Right renal pelvis (tissue), 4 donors: ENCODE results near the gene CTSE. TPM values are rescaled to one million over a fixed set of nuclear protein-coding genes. Genes with fewer than 3 reads are reported as not detected.

ENCODE experiments used
- DNase-seq, 4 donors: peaks; one replicate each; pipeline ENCODE4 v3.0.0-alpha.2; 2013; ENCODE audit warnings: low read depth in 4 of 4, low spot score in 3 of 4, missing footprints in 1 of 4
- polyA plus RNA-seq, 4 donors: library from polyadenylated mRNA; unstranded; fragments of 120-200 nt; gene quantifications; one replicate each; pipeline ENCODE4 v1.2.1, GENCODE V29; 2013; ENCODE audit not compliant: insufficient read length in 4 of 4

Gene CTSE
- polyA plus RNA-seq, 4 donors, result 0.18 to 0.26 (median 0.21) TPM

DNA sequence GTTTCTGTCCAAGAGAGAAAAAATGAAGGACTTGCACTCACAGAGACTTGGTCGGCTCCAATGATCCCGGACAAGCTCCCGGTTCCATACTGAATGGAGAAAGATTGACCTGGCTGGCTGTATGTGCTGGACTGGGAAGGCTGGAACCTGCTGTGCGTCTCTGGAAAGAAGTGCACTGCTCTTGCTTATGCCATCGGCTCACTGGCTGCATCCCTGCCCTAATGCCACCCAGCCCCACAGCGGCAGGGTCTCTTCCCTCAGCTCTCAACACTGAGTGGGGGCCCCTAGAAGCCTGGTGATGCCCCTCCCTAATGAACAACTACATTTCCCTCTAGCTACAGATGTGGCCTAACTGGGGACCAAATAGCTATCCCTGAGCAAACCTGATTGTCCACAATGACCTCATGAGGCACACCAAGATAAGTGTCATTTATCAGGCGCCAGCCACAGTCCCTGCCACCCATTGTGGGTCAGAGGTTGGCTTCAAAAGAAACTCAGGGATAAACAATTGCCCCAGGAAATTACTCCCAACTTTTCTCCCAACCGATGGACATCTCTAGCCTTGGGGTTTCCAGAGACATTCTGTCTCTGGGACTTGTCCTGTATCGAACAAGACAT lies 2.6 kb downstream of the CTSE start:
- DNase-seq, result no peak

DNA sequence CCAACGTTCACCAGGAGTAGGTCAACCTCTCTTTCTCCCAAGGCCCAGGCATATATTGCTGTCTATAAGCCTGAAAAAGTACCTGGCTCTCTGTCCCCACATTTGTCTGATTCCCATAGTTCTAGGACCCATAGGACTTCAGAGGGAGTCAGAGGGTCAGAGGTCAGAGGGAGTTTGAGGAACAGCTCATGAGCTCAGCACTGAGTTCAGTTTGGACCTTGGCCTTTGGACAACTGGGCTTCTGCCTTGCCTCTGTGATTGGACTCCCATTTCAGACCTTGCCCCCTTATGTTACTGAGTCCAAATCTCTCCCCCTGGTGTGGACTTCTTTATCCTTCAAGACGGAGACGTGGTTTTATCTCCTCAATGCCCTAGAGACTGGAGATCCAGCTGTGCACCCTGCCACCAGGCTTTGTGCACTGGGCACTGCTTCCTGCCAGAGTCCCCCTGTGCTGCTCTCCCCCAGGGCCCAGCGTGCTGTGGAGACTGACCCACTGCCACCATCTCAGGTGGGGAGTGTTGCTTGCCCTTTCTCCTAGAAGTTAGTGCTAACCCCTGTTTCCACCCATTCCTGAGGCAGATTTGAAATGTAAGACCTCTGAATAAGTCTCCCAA lies 3.2 kb downstream of the CTSE start:
- DNase-seq, result no peak

DNA sequence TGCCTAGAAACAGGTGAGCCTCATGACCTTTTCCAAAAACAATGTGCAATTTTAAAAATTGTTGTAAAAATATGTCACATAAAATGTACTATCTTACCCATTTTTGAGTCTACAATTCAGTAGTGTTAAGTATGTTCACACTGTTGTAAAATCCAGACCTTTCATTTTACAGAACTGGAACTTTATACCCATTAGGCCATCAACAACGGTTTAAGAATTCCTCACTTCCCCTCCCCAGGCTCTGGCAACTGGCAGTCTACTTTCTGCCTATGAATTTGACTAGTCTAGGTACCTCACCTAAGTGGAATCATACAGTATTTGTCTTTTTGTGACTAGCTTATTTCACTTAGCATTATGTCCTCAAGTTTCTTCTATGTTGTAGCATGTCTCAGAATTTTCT lies 8.6 kb downstream of the CTSE start:
- no peak for DNase-seq

DNA sequence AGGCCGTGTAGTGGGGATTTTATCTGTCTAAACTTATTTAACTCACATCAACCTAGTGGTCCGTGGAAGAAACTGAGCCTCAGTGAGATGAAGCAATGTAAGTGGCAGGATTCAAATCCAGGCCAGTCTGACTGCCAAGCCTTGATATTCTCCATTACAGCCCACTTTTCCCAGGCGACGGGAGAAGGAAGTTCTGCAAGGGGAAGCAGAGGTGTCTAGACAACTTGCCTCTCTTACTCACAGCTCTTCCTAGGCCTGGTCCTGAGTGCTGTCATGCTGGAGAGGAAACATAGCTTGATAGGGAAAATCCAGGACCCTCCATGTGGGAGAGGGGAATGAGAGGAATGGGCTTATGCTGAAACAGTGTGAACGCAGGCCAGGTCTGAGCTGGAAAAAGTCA lies 9.1 kb downstream of the CTSE start:
- DNase-seq, result no peak

DNA sequence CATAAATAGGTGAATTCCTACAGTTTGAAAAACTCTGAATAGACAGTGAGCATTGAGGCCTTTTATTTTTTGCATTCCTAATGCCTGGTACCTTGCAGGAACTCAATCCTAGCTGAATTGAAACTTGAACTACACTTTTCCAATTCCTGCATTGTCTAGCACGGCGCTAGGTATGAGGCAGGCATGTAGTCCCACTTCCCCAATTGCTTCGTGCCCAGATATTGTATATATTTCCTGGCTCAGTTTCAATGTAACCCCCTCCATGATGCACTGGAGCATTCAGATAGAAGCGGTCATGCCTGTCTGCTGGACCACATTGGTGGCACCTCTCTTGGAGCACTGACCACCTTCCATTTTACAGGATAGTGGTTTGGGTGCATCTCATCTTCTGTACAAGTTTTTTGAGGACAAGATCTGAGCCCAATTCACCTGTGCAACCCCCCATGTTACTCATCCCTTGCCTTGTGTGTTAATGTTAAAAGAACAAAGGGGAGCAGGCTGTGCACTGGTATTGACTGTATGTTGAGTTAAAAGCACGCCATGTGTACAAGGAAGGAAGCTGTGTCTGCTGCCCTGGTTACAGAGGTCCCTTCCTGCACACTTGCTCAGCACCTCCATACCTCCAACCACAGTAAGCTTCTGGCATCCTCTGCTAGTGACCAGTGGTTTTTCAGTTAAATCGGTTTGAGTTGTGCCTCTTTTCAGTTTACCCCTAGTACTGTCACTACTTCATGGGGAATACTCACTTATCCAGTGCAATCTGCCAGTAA lies 10.5 kb downstream of the CTSE start:
- no peak for DNase-seq

DNA sequence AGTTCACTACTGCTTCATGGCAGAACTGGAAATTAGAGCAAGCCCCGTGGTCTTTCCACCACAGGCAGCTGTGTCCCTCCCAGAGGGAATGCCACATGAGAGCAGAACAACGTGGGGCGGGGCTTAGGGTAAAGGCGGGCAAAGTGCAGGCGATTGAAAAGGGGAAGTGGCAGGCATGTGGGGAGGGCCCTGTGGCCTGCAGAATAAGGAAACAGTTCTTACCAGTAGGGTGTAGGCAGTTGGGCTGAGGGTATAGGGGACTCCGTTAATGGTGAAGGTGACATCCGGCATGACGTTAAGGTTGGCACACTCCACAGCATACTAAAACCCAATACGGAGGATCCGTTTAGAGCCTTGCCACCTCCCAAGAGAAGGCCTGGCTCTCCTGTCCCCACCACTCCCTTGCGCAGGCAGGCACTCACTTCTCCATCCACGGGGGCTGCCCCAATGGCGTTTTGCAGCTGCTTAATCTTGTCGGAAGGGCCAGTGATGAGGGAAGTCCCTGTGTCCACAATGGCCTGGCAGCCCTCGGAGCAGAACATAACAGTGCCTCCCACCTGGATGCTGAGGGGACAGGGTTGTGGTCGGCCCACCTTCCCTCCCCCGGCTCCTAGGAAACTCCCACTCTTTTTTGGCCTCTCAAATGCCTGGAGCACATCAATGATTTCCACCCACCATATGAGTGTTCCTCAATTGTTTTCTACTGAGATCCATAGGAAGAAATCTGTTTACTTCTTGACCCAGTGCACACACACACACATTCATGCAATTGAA lies 11.4 kb downstream of the CTSE start:
- no peak for DNase-seq

DNA sequence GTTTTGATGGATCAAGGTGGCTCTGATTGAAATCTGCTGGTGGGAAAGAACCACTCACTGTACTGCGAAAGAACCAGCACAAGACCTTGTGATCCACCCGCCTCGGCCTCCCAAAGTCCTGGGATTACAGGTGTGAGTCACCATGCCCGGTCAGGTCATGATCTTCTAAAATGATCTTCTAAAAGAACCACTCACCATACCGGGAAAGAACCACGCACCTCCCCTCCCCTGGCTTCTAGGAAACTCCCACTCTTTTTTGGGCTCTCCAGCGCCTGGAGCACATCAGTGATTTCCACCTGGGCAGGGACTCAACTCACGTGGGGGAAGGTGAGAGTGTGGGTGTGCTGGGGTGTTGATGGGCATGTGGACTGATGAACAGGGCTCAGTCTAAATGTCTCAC lies 12.6 kb downstream of the CTSE start:
- no peak for DNase-seq

DNA sequence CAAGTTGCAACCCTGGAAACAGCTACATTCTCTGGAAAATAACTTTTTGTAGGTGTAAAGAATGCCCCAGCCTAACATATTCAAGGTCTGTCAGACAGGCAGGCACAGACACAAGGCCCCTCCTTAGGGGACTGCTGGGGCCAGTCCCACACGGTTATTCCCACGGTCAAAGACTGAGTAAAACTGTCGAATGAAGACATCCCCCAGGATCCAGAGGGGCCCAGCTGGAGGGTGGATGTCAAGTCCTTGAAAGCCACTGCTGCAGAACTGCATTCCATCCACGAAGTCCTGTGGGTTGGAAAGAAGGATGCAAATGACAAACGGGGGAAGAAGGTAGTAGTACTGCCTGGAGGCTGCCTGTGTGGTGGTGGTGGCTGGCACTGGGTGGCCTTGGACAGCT lies 13.6 kb downstream of the CTSE start:
- DNase-seq, result no peak

DNA sequence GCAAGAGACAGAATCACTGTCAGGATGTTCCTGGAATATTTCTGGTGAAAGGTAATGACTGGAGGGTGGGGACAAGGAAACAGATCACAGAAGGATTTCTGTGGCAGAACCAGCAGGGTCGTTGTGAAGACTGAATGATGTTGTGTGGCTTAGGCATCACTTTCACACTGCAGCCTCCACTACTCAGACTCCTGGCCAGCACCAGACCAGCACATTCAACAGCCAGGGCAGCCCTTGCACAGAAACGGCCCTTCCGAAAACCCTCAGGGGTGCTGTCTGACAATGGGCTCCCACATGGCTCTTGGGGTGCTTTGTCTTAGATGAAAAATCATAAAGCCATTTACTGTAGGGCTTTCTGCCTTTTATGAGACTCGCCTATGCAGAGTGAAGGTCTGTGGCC lies 16.7 kb downstream of the CTSE start:
- DNase-seq, result no peak

DNA sequence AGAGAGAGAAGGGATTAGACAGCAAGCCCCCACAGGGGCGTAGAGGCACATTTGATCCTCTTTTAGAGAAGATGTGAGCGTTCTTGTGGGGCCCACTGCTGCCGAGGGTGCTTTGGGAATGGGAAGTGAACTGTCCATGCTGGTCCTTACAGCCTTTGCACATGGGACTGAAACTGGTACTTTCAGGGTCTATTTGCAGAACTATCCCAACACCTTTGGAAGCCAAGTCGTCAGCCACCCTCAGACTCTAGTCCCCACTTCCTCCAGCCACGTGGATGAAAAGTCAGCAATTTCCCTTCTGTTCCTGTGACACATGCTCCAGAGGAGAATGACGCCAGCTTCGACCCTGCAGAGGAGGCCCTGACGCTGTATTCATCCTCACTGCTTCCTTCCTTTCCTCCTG lies 17.9 kb downstream of the CTSE start:
- DNase-seq, result no peak

DNA sequence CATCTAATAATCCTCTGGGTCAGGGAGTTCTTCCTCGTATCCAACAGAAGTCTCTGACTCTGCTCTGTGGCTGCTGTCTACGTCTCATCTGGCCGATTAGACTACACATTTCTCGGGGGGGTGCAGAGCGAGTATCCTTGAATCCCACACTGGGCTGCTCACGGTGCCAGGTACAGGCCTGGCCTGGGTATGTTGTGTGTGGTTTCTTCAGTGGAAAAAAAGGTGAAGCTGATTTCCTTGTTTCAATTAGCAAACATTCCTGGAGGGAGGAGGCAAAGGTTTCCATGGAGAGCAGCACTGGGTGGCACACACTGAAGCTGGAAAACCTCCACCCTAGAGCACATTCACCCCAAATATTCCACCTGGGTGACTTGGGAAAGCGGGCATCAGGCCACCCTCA lies 18.5 kb downstream of the CTSE start:
- no peak for DNase-seq

DNA sequence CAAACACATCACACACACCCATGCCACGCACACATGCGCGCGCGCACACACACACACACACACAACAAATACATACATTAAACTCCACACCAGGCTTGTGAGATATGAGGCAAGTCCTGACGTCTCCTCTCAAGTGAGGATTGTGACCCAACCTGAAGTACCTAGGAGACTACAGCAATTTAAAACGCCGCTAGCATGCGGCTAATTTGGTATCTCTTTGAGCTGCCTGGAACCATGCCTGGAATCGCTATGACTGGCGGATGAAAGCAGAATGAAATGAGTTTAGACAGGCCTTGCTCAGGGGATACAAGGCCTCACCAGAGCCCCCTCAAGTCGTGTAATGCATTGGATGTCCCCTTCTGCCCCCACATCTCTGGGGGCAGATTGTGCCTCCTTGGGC lies 18.9 kb downstream of the CTSE start:
- DNase-seq, result no peak

DNA sequence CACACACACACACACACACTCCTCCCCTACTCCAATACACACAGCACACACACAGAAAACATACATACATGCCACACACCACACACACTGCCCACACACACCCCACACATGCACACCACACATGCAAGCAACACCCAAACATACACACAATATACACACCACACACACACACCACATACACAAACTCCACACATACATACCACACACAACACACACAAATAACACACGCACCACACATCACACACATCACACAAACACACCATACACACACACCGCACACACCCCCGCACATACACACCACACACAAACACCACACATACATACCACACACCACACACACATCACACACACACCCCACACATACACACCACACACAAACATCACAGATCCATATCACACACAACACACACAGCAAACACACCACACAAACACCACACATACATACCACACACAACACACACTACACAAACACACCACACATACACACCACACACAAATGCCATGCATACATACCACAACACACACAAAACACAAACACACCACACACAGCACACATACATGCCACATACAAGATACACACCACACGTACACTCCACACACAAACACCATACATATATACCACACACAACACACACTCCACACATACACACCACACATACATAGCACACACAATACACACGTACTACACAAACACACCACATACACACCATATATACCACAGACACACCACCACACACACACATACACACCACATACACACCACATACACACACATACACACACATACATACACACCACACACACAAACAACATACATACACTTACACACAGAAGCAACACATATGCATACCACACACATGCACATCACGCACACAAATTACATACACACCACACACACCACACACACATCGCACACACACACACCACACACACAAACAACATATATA lies 19.6 kb downstream of the CTSE start:
- no peak for DNase-seq

DNA sequence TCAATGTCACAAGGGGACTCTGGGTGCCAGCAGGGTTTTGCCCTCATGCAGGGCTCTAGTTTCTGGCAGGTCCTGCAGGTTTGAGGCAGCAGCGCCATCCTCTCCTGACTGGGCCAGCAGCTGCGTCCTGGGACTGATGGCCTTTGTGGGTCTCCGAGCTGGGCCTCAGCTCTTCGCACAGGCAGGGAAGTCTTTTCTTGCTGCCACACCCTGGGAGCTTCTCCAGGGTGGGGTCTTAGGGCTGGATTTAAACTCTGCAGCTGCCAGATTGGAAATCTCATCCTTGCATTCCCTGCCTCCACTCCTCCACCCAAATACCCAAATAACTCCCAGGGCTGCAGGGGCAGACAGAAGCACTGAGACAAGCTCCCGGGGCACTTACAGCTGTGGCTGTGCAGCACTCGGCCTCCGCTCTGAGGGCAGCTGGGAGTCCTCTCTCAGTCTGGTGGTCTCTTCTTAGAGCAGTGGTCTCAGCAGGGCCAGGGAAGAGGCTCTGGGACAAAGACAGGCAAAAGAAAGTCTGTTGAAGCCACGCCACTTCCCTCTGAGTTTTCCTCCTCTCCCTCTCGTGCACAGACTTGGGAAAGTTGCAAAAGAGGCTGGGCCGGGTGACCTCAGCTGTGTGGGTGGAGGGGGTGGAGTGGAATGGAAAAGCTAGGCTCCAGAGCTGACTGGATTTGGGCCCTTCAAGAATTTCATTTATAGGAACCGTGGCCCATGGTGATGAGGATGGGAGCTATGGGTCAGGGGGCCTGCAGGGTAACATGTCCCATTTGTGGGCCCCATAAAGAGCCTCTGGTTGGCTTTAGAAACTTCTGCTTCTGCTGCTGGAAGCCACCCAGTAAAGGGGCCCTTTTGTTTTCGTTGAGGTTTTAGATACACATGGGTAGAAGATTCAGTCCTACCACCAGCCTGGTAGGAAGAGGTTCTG lies 20.6 kb downstream of the CTSE start, which contains the start of gene RAB7B:
Gene RAB7B (minus strand): TSS at position 525 of the 931 bp plus-strand sequence. CDS start 9,260 bp downstream, outside the sequence.
- DNase-seq, result no peak

DNA sequence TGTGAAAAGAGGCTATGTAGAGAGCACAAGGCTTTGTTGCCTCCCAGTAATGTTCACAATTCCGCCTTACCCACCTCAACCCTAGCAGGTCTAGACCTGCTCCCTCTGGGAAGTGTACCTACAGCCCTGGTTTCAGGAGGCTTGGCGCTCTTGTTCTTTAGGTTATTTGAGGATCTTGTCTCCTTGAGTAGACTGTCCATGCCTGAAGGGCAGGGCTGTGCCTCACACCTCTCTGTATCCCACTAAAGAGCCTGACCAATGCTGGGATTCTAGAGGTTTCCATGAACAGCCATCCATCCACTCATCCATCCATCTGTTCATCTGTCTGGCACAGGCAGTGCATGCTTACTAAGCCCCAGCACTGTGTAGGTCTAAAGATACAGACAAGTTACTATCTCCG lies 21.5 kb downstream of the CTSE start:
- no peak for DNase-seq

DNA sequence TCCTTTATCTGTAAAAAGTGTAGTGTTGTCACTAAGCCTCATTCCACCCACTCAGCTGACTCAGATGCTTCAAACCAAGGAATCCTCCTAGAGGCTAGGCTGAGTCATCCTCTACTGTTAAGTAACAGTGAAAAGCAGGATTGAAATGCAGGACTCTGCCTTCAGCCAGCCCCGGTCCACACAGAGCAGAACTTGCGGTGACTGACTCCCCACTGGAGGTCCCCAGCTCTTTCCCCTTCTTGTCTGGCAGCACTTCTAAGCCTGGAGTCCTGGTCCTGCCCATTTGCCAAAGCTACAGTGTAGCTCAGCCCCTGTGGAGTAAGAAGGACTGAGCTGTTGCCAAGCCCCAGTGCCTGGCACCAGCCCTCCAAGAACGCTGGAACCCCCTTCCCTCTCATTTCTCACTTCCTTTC lies 22.2 kb downstream of the CTSE start:
- no peak for DNase-seq

DNA sequence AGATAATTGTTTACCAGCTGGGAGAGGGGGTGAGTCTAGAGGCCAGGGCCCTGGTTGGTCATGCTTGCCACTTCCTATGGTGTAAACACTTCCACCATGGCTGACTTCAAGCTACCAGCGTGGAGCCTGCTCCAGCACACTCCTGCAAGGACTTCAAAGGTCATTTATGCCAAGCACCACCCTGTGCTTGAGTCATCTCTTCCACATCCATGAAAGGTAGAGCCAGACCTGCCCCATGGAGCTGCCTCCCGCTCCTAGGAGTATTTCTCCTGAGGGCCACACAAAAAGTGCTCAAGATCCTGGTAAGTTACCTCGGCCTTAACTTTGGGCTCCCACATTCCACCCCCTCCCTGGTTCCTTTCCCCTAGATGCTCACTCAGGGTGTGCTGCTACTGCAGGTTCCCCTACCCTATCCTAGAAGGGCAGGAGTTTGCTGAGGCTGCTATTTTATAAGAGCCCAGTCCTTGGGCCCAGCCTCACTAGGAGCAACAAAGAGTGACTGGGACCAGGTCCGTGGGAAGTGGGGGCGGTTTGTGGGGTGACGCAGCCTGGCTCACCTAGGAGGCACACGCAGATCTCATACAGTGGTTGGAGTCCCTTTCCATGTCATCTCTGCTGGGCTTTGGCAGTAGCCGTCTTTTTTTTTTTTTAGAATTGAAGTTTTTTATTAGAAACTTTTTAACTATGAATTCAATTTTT lies 22.9 kb downstream of the CTSE start:
- no peak for DNase-seq

DNA sequence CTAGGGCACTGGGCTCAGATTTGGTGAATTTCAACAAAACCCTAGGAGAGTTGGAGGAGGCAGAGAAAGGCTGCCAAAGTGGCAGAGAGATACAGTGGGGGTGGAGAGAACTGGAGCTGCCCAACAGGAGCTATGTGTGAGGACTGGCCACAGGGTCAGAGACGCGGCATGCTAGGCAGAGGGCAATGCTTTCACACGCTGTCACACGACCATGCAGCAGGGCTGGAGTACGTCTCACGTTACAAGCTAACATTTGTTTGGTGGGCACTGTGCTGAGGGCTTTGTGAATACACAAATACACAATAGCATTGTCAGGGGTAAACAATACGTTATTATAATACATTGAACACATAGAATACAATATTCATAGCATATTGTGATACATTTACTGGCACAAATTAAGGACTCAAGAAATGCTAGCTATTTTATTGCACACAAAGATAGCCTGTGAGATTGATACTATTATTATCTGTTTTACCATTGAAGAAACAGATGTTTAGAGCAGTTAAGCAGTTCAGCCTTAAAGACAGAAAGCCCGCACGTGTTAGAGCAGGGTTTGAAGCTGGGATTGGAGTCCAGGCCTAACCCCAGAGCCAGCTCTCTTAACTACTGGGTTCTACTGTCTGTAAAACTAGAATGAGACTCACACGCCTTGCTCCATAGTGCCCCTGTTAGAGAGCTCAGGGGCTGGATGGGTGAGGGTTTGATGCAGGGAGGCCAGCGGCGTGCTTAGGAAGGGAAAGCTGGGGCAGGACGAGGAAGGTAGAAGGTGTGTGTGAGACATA lies 25.0 kb downstream of the CTSE start:
- no peak for DNase-seq
